Breast epithelium (tissue), 4 donors: Measurements from ENCODE around the gene INKA2. TPM values are rescaled to one million over a fixed set of nuclear protein-coding genes. Genes with fewer than 3 reads are reported as not detected.

ENCODE experiments used
- DNase-seq, 2 donors: peaks; one replicate each; pipeline ENCODE4 v3.0.0-alpha.2; 2019; ENCODE audit warnings: low spot score in 2 of 2
- H3K27ac ChIP-seq, 2 donors: fragments of 200-600 bp; sonication (generic) in 1 of 2; one replicate each; pipeline ENCODE4 v1.5.1; 2016 to 2019; ENCODE audit warnings: mild to moderate bottlenecking in 1 of 2
- H3K27me3 ChIP-seq, 2 donors: fragments of 200-600 bp; sonication (generic) in 1 of 2; one replicate each; pipeline versions ENCODE4 v1.5.1 to v1.6.0; 2017 to 2019; ENCODE audit warnings: control low read depth in 1 of 2, mild to moderate bottlenecking in 1 of 2
- H3K36me3 ChIP-seq: fragments of 200-600 bp; one replicate; pipeline ENCODE4 v1.5.1; 2019
- H3K4me1 ChIP-seq, 2 donors: fragments of 200-600 bp; sonication (generic); one replicate each; pipeline ENCODE4 v1.5.1; 2016 to 2019; ENCODE audit warnings: control low read depth in 1 of 2
- H3K4me3 ChIP-seq, 3 donors: fragments of 200-600 bp; sonication (generic); 1 replicate in 2 of 3; 2 replicates in 1 of 3; pipeline ENCODE4 v1.5.1; 2016 to 2019; ENCODE audit warnings: mild to moderate bottlenecking in 3 of 3, moderate library complexity in 2 of 3
- H3K9me3 ChIP-seq, 2 donors: fragments of 200-600 bp; sonication (generic) in 1 of 2; one replicate each; pipeline ENCODE4 v1.5.1; 2016 to 2019; ENCODE audit warnings: control low read depth in 1 of 2
- CTCF ChIP-seq, 3 donors: fragments of 450-650 bp; IDR thresholded peaks; one replicate each; pipeline ENCODE4 v1.5.1; 2016 to 2017; ENCODE audit warnings: antibody characterized with exemption in 3 of 3, mild to moderate bottlenecking in 3 of 3, moderate library complexity in 3 of 3
- POLR2A ChIP-seq: fragments of 450-650 bp; IDR thresholded peaks from one replicate; pipeline ENCODE4 v1.6.1; 2016; ENCODE audit warnings: antibody characterized with exemption, mild to moderate bottlenecking, moderate library complexity
- POLR2AphosphoS5 ChIP-seq, 3 donors: sonication (generic); formaldehyde crosslinking; IDR thresholded peaks; one replicate each; pipeline ENCODE4 v1.6.1; 2017; ENCODE audit warnings: antibody characterized with exemption in 3 of 3
- intact Hi-C: fragments of 100-400 bp; cut with DNase I; formaldehyde crosslinking; loops from one replicate; pipeline ENCODE4 v1.15.1; 2023; ENCODE audit warnings: low total_unique reads
- total RNA-seq, 3 donors: library from RNA; depleted of rRNA; stranded (reverse); fragments of >200 nt; gene quantifications; one replicate each; pipeline ENCODE4 v1.1.0, GENCODE V29; 2016

The INKA2 gene
- total RNA-seq, 3 donors from 2014 or later: 3.0 to 4.6 (median 3.8) TPM

DNA sequence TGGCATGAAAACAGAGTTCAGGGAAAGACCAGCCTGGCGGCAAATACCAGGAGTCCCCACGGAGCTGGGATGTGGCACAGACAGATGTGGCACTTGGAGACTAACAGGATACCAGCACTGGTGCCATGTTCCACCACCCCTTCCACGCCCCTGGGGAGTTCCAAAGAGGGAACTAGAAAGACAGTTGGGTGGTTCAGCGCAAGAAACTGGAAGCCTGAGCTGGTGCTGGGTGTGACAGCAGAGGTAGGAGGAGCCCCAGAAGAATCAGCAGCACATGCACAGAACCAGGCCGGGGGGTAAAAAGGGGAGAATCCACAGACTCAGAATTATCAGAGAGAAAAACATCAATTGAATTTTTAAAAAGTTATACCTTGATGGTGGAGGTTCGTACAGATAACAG is 38.9 kb upstream of the INKA2 start:
- no peak overlapping the region for H3K27ac ChIP-seq
- DNase-seq: no peak
- no peak overlapping the region for H3K4me3 ChIP-seq
- no peaks in the 10 kb centered on the region for H3K36me3 ChIP-seq
- TF ChIP-seq CTCF (IDR thresholded peaks at IDR 0.05) (no peak), POLR2AphosphoS5 (IDR thresholded peaks at IDR 0.05) (no peak), POLR2A (no peak)
- intact Hi-C loops: no loop called here
- no peaks in the 10 kb centered on the region for H3K27me3 ChIP-seq
- H3K9me3 ChIP-seq: no peaks in the 10 kb centered on the region
- no peaks in the 10 kb centered on the region for H3K4me1 ChIP-seq

DNA sequence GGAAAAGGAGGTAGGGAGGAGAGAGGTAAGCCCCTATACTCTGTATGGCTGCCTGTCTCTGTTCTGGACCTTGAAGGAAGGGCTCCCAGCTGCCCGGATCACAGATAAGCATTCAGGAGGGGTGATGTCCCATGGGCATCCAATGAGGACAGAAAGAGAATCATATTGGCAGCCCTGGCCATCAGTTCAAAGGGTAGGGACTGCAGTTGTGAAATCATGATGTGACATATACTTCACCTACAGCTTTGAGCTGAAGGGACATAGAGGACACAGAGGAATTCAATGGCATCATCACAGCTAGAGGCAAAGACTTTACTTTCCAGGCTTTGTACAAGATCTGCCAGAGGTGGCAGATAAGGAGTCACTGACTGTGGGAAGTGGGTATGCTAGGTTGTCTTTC is 38.1 kb upstream of the INKA2 start:
- intact Hi-C loops: no loop called here
- Histone ChIP-seq H3K9me3 (no peaks in the 10 kb centered on the region), H3K4me3 (no peak overlapping the region), H3K27ac (no peak overlapping the region), H3K27me3 (no peaks in the 10 kb centered on the region), H3K4me1 (no peaks in the 10 kb centered on the region), H3K36me3 (no peaks in the 10 kb centered on the region)
- TF ChIP-seq CTCF (IDR thresholded peaks at IDR 0.05) (no peak), POLR2AphosphoS5 (IDR thresholded peaks at IDR 0.05) (no peak), POLR2A (no peak)
- no peak for DNase-seq

DNA sequence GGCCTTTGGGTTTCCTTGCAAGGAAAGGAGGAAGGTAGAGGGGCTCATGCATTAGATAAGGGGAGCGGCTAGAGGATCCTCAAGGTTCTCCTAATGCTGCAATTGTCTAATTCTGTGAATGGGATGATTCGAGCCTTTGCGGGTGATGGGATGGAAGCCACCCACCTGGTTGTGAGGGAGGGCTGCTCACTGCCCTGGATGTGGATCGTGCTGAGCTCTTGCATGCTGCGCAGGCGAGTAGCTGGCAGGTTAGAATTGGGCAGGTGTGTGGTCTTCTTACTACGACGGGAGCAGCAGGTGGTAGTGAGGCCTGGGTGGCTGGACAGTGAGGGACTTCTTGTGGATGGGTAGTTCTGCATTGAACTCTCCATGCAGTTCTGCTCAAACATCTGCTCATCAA is 37.7 kb upstream of the INKA2 start:
- H3K27me3 ChIP-seq: no peaks in the 10 kb centered on the region
- TF ChIP-seq POLR2A (no peak), POLR2AphosphoS5 (IDR thresholded peaks at IDR 0.05) (no peak), CTCF (IDR thresholded peaks at IDR 0.05) (no peak)
- DNase-seq: no peak
- H3K4me3 ChIP-seq: no peak overlapping the region
- H3K36me3 ChIP-seq: no peaks in the 10 kb centered on the region
- intact Hi-C loops: no loop called here
- no peaks in the 10 kb centered on the region for H3K4me1 ChIP-seq
- H3K27ac ChIP-seq: no peak overlapping the region
- no peaks in the 10 kb centered on the region for H3K9me3 ChIP-seq

DNA sequence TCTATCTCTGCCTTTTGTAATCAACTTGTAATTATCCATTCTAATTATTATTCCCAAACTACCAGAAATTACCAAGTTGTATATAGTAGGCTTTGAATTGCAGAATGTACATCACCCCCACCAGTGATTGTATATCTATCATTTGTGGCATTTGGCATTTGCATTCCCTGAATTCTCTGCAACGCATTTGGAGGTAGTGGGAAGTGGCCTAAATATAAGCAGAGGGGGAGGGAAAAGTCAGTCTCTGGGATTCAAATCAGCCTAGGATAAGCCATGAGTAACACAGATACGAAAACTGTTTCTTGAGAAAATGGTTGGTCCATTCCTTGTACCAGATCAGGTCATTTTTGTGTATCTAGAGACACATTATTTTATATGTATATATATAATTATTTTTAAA is 37.2 kb upstream of the INKA2 start:
- H3K36me3 ChIP-seq: no peaks in the 10 kb centered on the region
- no peak overlapping the region for H3K4me3 ChIP-seq
- H3K27ac ChIP-seq: no peak overlapping the region
- intact Hi-C loops: no loop called here
- no peaks in the 10 kb centered on the region for H3K4me1 ChIP-seq
- no peaks in the 10 kb centered on the region for H3K9me3 ChIP-seq
- TF ChIP-seq POLR2A (no peak), POLR2AphosphoS5 (IDR thresholded peaks at IDR 0.05) (no peak), CTCF (IDR thresholded peaks at IDR 0.05) (no peak)
- DNase-seq: no peak
- no peaks in the 10 kb centered on the region for H3K27me3 ChIP-seq

DNA sequence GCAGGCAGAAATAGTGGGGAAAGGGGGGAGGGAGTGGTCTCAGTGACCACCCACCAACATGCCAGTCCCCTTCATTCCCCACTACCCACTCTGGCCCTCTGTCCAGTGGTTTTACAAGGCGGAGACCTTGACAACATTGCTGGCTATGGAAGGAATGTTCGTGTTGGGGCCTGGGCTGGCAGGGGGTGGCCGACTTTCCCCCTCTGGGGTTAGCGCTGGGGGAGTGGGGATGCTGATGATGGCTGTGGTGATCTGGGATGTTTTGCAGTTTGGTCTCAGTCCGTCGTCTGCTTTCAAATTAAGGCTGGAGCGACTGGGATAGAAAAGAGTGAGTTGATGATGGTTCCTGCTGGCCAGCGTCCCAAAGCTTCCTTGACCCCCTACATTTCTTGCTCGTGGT is 36.8 kb upstream of the INKA2 start:
- intact Hi-C loops: no loop called here
- Histone ChIP-seq H3K27ac (no peak overlapping the region), H3K4me1 (no peaks in the 10 kb centered on the region), H3K4me3 (no peak overlapping the region), H3K27me3 (no peaks in the 10 kb centered on the region), H3K36me3 (no peaks in the 10 kb centered on the region), H3K9me3 (no peaks in the 10 kb centered on the region)
- DNase-seq: no peak
- TF ChIP-seq CTCF (IDR thresholded peaks at IDR 0.05) (no peak), POLR2AphosphoS5 (IDR thresholded peaks at IDR 0.05) (no peak), POLR2A (no peak)
